SK-N-SH (cell line): ENCODE measurements around the gene COL23A1. TPM values are rescaled to one million over a fixed set of nuclear protein-coding genes. Genes with fewer than 3 reads are reported as not detected.

Experiments used
- CTCF ChIA-PET: fragments of 300-600, 350-600 bp; formaldehyde crosslinking; extraction: SDS; loops from one replicate; lab custom pipeline; 2021; lab: Yijun Ruan, JAX
- POLR2A ChIA-PET: fragments of 350-600 bp; sonication (Branson Sonifier 250); formaldehyde crosslinking; extraction: SDS; loops from one replicate; lab custom pipeline; 2020; ENCODE audit warnings: antibody characterized with exemption, inconsistent platforms; lab: Yijun Ruan, JAX
- DNase-seq: peaks from one replicate; pipeline ENCODE4 v3.0.0; 2012
- H2AFZ ChIP-seq: fragments of 200-600 bp; sonication (generic); 2 replicates; pipeline ENCODE4 v1.8.1; 2016; ENCODE audit warnings: antibody characterized with exemption, mild to moderate bottlenecking, low read depth
- H3F3A ChIP-seq: fragments of 200-600 bp; sonication (generic); replicated peaks from 2 replicates; pipeline ENCODE3; 2016; ENCODE audit warnings: antibody characterized with exemption, mild to moderate bottlenecking; ENCODE audit not compliant: insufficient read depth
- H3K27ac ChIP-seq, 2 experiments: fragments of 200-500 bp in 1 of 2; fragments of 200-600 bp in 1 of 2; sonication (Bioruptor generic) in 1 of 2; sonication (generic), shearing (Covaris generic) in 1 of 2; 2 replicates each; pipeline versions ENCODE4 v1.5.1 to v1.6.1; 2014 to 2016; ENCODE audit warnings: low read depth in 2 of 2, inconsistent platforms in 1 of 2, low read length in 1 of 2, mild to moderate bottlenecking in 1 of 2, mixed read lengths in 1 of 2
- H3K27me3 ChIP-seq: fragments of 200-600 bp; sonication (generic), shearing (Covaris generic); 2 replicates; pipeline ENCODE4 v1.6.1; 2016; ENCODE audit warnings: mixed run types; ENCODE audit not compliant: insufficient read depth
- H3K36me3 ChIP-seq, 2 experiments: fragments of 200-500 bp in 1 of 2; fragments of 200-600 bp in 1 of 2; sonication (Bioruptor generic) in 1 of 2; sonication (generic) in 1 of 2; replicated peaks in 1 of 2; 2 replicates each; pipeline versions ENCODE3 to v1.5.1; 2014 to 2016; ENCODE audit warnings: low read length in 1 of 2, mild to moderate bottlenecking in 1 of 2; ENCODE audit not compliant: insufficient read depth in 2 of 2, control insufficient read depth in 1 of 2
- H3K4me1 ChIP-seq, 2 experiments: fragments of 200-500 bp in 1 of 2; fragments of 200-600 bp in 1 of 2; sonication (Bioruptor generic) in 1 of 2; sonication (generic), shearing (Covaris generic) in 1 of 2; 2 replicates each; pipeline versions ENCODE4 v1.5.1 to v1.6.1; 2014 to 2016; ENCODE audit warnings: low read depth in 1 of 2, low read length in 1 of 2, mixed run types in 1 of 2; ENCODE audit not compliant: insufficient read depth in 2 of 2, control insufficient read depth in 1 of 2
- H3K4me2 ChIP-seq: fragments of 200-600 bp; sonication (generic), shearing (Covaris generic); 2 replicates; pipeline ENCODE4 v1.6.1; 2017; ENCODE audit warnings: mixed run types
- H3K4me3 ChIP-seq, 2 experiments: fragments of 200-500 bp in 1 of 2; fragments of 200-600 bp in 1 of 2; sonication (Bioruptor generic) in 1 of 2; sonication (generic), shearing (Covaris generic) in 1 of 2; 2 replicates each; pipeline versions ENCODE4 v1.5.1 to v1.8.1; 2014 to 2016; ENCODE audit warnings: low read depth in 2 of 2, inconsistent platforms in 1 of 2, low read length in 1 of 2, mild to moderate bottlenecking in 1 of 2, mixed read lengths in 1 of 2, moderate library complexity in 1 of 2
- H3K79me2 ChIP-seq: fragments of 200-600 bp; sonication (generic); 2 replicates; pipeline ENCODE4 v1.8.1; 2017; ENCODE audit warnings: mild to moderate bottlenecking; ENCODE audit not compliant: insufficient read depth
- H3K9ac ChIP-seq: fragments of 200-600 bp; sonication (generic); 2 replicates; pipeline ENCODE4 v1.6.1; 2017; ENCODE audit warnings: mixed run types
- H3K9me2 ChIP-seq: fragments of 200-600 bp; sonication (generic); 2 replicates; pipeline ENCODE4 v1.6.1; 2017; ENCODE audit warnings: mixed run types
- H3K9me3 ChIP-seq: fragments of 200-600 bp; sonication (generic); 2 replicates; pipeline ENCODE4 v1.6.1; 2017; ENCODE audit warnings: mixed run types, mild to moderate bottlenecking, moderate library complexity
- H4K20me1 ChIP-seq: fragments of 200-600 bp; sonication (generic); 2 replicates; pipeline ENCODE4 v1.6.1; 2017; ENCODE audit warnings: mild to moderate bottlenecking, mixed run types; ENCODE audit not compliant: insufficient read depth
- CHD2 ChIP-seq: fragments of 150-350 bp; IDR thresholded peaks from 2 replicates; pipeline ENCODE4 v1.6.1; 2018; ENCODE audit warnings: low read length; ENCODE audit not compliant: partially characterized antibody
- ELF1 ChIP-seq: IDR thresholded peaks from 2 replicates; pipeline ENCODE4 v1.4.0; 2012
- EP300 ChIP-seq, 2 experiments: IDR thresholded peaks; 2 replicates each; pipeline versions ENCODE4 v1.4.0 to v1.6.1; 2012; ENCODE audit warnings: borderline replicate concordance in 1 of 2, low read depth in 1 of 2, low read length in 1 of 2
- EZH2phosphoT487 ChIP-seq: fragments of 200-600 bp; sonication (generic); IDR thresholded peaks from 2 replicates; pipeline ENCODE4 v1.6.1; 2017; ENCODE audit warnings: low read depth, mixed run types, mild to moderate bottlenecking, antibody characterized with exemption, moderate library complexity, borderline replicate concordance
- FOSL2 ChIP-seq: IDR thresholded peaks from 2 replicates; pipeline ENCODE4 v1.4.0; 2012; ENCODE audit warnings: low read depth, mild to moderate bottlenecking, moderate library complexity, borderline replicate concordance
- MEF2A ChIP-seq: IDR thresholded peaks from 2 replicates; pipeline ENCODE4 v1.4.0; 2012; ENCODE audit warnings: low read depth, borderline replicate concordance
- NRF1 ChIP-seq: IDR thresholded peaks from 2 replicates; pipeline ENCODE4 v1.6.1; 2012; ENCODE audit warnings: low read depth, mild to moderate bottlenecking, low read length
- REST ChIP-seq: IDR thresholded peaks from 2 replicates; pipeline ENCODE4 v1.6.1; 2012; ENCODE audit warnings: mild to moderate bottlenecking, low read depth, low read length, moderate library complexity
- RXRA ChIP-seq: IDR thresholded peaks from 2 replicates; pipeline ENCODE4 v1.4.0; 2012; ENCODE audit warnings: low read depth, mild to moderate bottlenecking, borderline replicate concordance
- SIN3A ChIP-seq: IDR thresholded peaks from 2 replicates; pipeline ENCODE4 v1.6.1; 2012; ENCODE audit warnings: low read depth, mild to moderate bottlenecking, low read length, moderate library complexity, borderline replicate concordance
- TAF1 ChIP-seq: IDR thresholded peaks from 2 replicates; pipeline ENCODE4 v1.6.1; 2012; ENCODE audit warnings: low read depth, mild to moderate bottlenecking, low read length, moderate library complexity, borderline replicate concordance
- USF2 ChIP-seq: fragments of 150-350 bp; IDR thresholded peaks from 2 replicates; pipeline ENCODE4 v1.6.1; 2017; ENCODE audit warnings: antibody characterized with exemption, low read length, low read depth, borderline replicate concordance
- ZBTB33 ChIP-seq: IDR thresholded peaks from 2 replicates; pipeline ENCODE4 v1.4.0; 2012; ENCODE audit warnings: low read depth, borderline replicate concordance
- WGBS: methylation state at CpG from one replicate; pipeline ENCODE4 v1.1.6; 2017; ENCODE audit warnings: low lambda C conversion rate; 5-methylcytosine and 5-hydroxymethylcytosine counted together
- polyA plus RNA-seq, 3 experiments: library from polyadenylated mRNA; depleted of rRNA; stranded (reverse); fragments of >200 nt; gene quantifications; 2 replicates each; pipeline ENCODE4 v1.2.3, GENCODE V29; 2012

The COL23A1 gene
- polyA plus RNA-seq, 1 of the 3 experiments (the other 2 are of a cell fraction): 0.10 TPM

- Histone ChIP-seq H3K4me1 (peaks cover 0 to 3% of the 10 kb centered on the region in 2 experiments; a peak in 1 of 4 replicates), H2AFZ (no peak overlapping the region), H3K4me2 (no peak overlapping the region), H3K9me2 (no peaks in the 10 kb centered on the region), H3K79me2 (no peaks in the 10 kb centered on the region), H3K36me3 (no peaks in the 10 kb centered on the region), H3K9ac (no peak overlapping the region), H3K27me3 (no peaks in the 10 kb centered on the region), H3K9me3 (no peaks in the 10 kb centered on the region), H3F3A (no peaks in the 10 kb centered on the region), H4K20me1 (no peaks in the 10 kb centered on the region), H3K27ac (no peak overlapping the region), H3K4me3 (no peak overlapping the region)
- no peak for DNase-seq
- TF ChIP-seq ELF1 (no peak), ZBTB33 (no peak), EP300 (IDR thresholded peaks at IDR 0.05; ENCODE audit: borderline replicate concordance in 1 of 2, low read depth in 1 of 2, low read length in 1 of 2) (no peak)
- WGBS: 8% methylated on average over 2 of the region's 2 CpGs
- ChIA-PET POLR2A (no interaction called here), CTCF (no interaction called here)
Measured at GRCh38 chr5:178569485-178569884, 20.7 kb downstream of the COL23A1 start.

GRCh38 chr5:178564811-178565550, 25.2 kb downstream of the COL23A1 start:
- ChIA-PET POLR2A (no interaction called here), CTCF (interaction anchor here (1.2 to 1.8 kb wide), 3 partner anchors 13 to 287 kb away, joined by 3 to 6 read pairs (median 3); partner anchors contain the start of gene COL23A1)
- H3K4me1 ChIP-seq: peaks cover 0 to 3% of the 10 kb centered on the region in 2 experiments; a peak in 1 of 4 replicates
- H2AFZ ChIP-seq: no peak overlapping the region
- no peaks in the 10 kb centered on the region for H3F3A ChIP-seq
- H3K27ac ChIP-seq: no peak overlapping the region
- no peaks in the 10 kb centered on the region for H3K9me3 ChIP-seq
- TF ChIP-seq SIN3A: no peak
- H3K4me3 ChIP-seq: no peak overlapping the region
- H3K27me3 ChIP-seq: no peaks in the 10 kb centered on the region
- no peaks in the 10 kb centered on the region for H3K36me3 ChIP-seq
- no peaks in the 10 kb centered on the region for H3K79me2 ChIP-seq
- no peaks in the 10 kb centered on the region for H4K20me1 ChIP-seq
- no peaks in the 10 kb centered on the region for H3K9me2 ChIP-seq
- H3K4me2 ChIP-seq: no peak overlapping the region
- DNase-seq: no peak
- H3K9ac ChIP-seq: no peak overlapping the region
- WGBS: 36% methylated on average over 12 of the region's 12 CpGs

GRCh38 chr5:178564397-178564796, 25.8 kb downstream of the COL23A1 start:
- Histone ChIP-seq H3K79me2 (no peaks in the 10 kb centered on the region), H3F3A (no peaks in the 10 kb centered on the region), H3K4me3 (no peak overlapping the region), H4K20me1 (no peaks in the 10 kb centered on the region), H3K9ac (no peak overlapping the region), H3K9me3 (no peaks in the 10 kb centered on the region), H3K4me2 (no peak overlapping the region), H3K4me1 (peaks cover 0 to 3% of the 10 kb centered on the region in 2 experiments; a peak in 1 of 4 replicates), H3K9me2 (no peaks in the 10 kb centered on the region), H3K27me3 (no peaks in the 10 kb centered on the region), H3K36me3 (no peaks in the 10 kb centered on the region), H3K27ac (no peak overlapping the region), H2AFZ (no peak overlapping the region)
- ChIA-PET CTCF (interaction anchor here (1.2 to 1.8 kb wide), 3 partner anchors 12 to 287 kb away, joined by 3 to 6 read pairs (median 3); partner anchors contain the start of gene COL23A1), POLR2A (no interaction called here)
- DNase-seq: no peak
- WGBS: 36% methylated on average over 4 of the region's 4 CpGs
- TF ChIP-seq TAF1: no peak
- TF ChIP-seq EZH2phosphoT487: no peak
- no peak for TF ChIP-seq NRF1
- TF ChIP-seq USF2: no peak
- no peak for TF ChIP-seq EP300 (IDR thresholded peaks at IDR 0.05; ENCODE audit: borderline replicate concordance in 1 of 2, low read depth in 1 of 2, low read length in 1 of 2)
- TF ChIP-seq RXRA: no peak
- no peak for TF ChIP-seq SIN3A
- no peak for TF ChIP-seq FOSL2
- TF ChIP-seq MEF2A: no peak
- TF ChIP-seq CHD2: no peak
- TF ChIP-seq REST: no peak
